ENCODE results near the gene STK25.
"Not testable (repeated sequence)": the region's sequence is repeated elsewhere in the genome, so short reads cannot be mapped to it uniquely, and the experiment has no call there.

Gene STK25

DNA sequence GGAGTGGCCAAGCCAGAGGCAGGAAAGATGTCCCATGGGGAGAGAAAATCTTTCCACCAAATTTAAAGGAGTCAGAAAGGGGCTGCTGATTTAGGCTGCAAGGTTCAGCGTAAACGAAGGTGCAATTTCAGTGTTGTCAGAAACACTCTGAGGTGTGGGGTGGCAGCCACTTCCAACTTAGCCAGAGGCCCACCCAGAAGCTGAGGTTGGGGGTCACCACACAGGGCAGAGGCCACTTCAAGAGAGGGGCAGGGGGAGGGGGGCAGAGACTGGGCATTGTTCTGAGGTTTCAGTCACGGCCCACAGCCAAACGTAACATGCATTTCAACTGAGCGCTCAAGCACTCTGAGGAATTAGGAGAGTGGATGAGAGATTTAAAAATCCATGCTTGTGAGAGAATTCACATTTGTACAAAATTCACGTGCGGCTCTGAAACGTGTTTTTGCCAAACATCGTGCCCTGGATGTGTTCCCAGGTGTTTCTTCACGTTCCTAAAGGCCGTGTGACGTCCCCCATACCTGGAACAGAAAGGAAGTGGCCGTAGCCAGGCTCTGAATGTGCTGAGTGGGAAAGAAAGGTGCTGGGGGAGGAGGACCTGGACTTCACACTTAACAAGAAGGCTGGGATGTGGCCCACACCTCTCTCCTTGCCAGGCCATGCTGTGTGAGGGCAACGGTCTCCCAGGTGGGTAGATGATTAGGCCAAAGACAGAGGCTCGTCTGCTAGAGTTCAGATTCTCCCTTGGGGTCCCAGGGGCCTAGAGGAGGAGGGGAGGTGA lies 30.6 kb upstream of the STK25 start:
- WGBS, result 85% methylated on average over 15 of the region's 15 CpGs
- Histone ChIP-seq H3K4me1 (ENCODE audit: insufficient read depth, low read length) (no peaks in the 10 kb centered on the region), H3K9me3 (ENCODE audit: insufficient read depth, low read depth, low read length) (no peaks in the 10 kb centered on the region)

GRCh38 chr2:241535871-241536655 lies 27.7 kb upstream of the STK25 start:
- WGBS, result 79% methylated on average over 13 of the region's 13 CpGs
- Histone ChIP-seq H3K9ac (ENCODE audit: low read depth, low read length) (no peak overlapping the region), H3K4me1 (ENCODE audit: insufficient read depth, low read length) (no peaks in the 10 kb centered on the region), H3K9me3 (ENCODE audit: insufficient read depth, low read depth, low read length) (no peaks in the 10 kb centered on the region), H3K36me3 (ENCODE audit: insufficient read depth, low read length) (no peaks in the 10 kb centered on the region), H3K27ac (ENCODE audit: low read depth, low read length) (no peak overlapping the region), H3K27me3 (ENCODE audit: insufficient read depth, low read length) (peaks cover 14% of the 10 kb centered on the region), H3K4me3 (ENCODE audit: low read length) (no peak overlapping the region)

More for the DNA sequence above, 30.6 kb upstream of the STK25 start:
- H3K27ac ChIP-seq (ENCODE audit: low read depth, low read length), result no peak overlapping the region
- H3K27me3 ChIP-seq (ENCODE audit: insufficient read depth, low read length), result peaks cover 37% of the 10 kb centered on the region
- no peak overlapping the region for H3K9ac ChIP-seq (ENCODE audit: low read depth, low read length)
- no peaks in the 10 kb centered on the region for H3K36me3 ChIP-seq (ENCODE audit: insufficient read depth, low read length)
- H3K4me3 ChIP-seq (ENCODE audit: low read length), result no peak overlapping the region

DNA sequence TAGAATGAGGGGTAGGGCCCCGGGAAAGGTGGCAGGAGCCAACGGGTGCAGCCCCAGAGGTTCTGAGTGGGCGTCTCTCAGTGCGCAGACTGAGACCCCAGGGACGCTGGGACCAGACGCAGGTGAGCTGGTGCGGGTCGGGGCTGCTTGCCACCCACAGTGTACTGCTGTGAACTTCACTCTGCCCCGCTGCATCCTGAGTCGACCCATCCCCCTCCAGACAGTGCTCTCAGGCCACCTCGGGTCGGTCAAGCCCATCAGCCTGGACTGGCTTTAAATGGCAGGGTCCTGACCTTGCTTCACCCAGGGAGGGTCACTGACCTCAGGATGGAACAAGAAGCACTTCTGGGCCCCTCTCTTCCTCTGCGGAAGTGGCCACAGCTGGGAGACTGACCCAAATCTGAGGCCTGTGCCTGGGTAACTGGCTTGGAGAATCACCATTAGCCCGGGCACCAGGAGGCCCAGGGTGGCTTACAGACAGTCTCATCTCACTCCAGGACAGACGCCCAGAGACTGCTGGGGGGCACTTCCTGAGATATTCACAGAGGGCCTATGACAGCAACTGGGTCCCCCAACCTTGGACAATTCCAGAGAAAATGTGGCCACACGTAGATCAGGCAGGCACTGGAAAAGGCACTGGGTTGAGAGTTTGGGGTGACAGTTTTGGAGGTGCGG lies 26.5 kb upstream of the STK25 start:
- Histone ChIP-seq H3K36me3 (ENCODE audit: insufficient read depth, low read length) (no peaks in the 10 kb centered on the region), H3K4me1 (ENCODE audit: insufficient read depth, low read length) (no peaks in the 10 kb centered on the region), H3K9me3 (ENCODE audit: insufficient read depth, low read depth, low read length) (no peaks in the 10 kb centered on the region), H3K4me3 (ENCODE audit: low read length) (no peak overlapping the region), H3K27ac (ENCODE audit: low read depth, low read length) (no peak overlapping the region), H3K27me3 (ENCODE audit: insufficient read depth, low read length) (peaks cover 3% of the 10 kb centered on the region; the same call in 1 of the 2 replicates), H3K9ac (ENCODE audit: low read depth, low read length) (no peak overlapping the region)
- 87% methylated on average over 17 of the region's 17 CpGs for WGBS

DNA sequence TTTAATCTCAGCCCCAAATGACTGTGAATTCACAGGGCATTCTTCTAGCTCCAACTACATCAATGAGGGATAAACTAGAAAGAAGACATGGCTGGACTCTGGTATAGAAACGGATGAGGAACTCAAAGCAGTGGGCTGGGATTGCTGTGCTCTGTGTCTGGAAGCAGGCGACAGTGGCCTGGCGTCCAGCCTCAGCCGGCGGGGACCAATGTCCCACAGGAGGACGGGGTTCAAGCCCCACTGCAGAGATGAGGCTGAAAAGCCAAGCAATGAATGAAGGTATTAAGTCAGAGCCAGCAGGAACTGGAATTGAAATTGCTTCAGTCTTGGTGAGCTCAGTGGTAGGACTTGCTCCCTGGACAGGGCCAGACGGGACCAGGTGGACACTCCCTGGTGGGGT lies 25.9 kb upstream of the STK25 start:
- Histone ChIP-seq H3K9me3 (ENCODE audit: insufficient read depth, low read depth, low read length) (no peaks in the 10 kb centered on the region), H3K9ac (ENCODE audit: low read depth, low read length) (no peak overlapping the region), H3K36me3 (ENCODE audit: insufficient read depth, low read length) (no peaks in the 10 kb centered on the region), H3K27me3 (ENCODE audit: insufficient read depth, low read length) (no peaks in the 10 kb centered on the region), H3K27ac (ENCODE audit: low read depth, low read length) (no peak overlapping the region), H3K4me1 (ENCODE audit: insufficient read depth, low read length) (no peaks in the 10 kb centered on the region), H3K4me3 (ENCODE audit: low read length) (no peak overlapping the region)
- WGBS, result 90% methylated on average over 7 of the region's 7 CpGs

DNA sequence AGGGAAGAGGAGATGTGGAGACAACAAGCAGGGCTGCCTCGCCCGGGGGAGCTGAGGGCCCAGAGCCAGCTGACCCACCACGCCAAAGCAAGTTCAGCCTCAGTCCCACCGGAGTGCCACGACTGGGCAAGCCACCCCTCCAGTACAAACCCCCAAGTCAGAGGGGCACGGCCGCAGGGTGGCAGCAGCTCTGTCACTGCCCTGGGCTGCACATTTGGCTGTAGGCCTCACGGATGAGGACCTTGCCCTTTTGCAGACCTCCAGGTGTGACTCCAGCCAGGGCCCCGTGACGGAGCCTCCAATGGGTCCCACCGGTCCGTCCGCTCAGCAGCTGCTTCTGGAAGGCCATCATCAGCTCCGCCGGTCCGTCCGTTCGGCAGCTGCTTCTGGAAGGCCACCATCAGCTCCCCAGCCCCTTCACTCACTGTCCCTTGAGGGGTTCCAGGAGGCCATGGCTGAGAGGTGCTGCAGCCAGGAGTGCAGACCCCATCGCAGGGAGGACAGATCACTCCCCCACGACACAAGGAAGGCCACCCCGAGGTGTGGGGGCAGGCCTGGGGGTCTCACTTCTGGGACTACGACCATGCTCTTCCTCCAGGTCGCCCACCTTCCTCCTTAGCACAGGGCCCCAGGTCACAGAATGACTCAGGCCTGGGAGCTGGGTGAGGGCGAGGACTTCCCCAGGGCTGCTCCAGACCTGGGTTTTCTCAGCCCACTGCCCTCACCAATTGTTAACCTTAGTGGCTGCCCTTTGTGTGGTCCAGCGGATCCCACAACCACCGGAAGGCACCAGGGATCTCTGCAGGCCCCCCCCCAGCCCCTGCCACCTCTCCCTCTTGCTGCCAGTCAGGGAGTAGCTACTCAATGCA lies 24.6 kb upstream of the STK25 start:
- no peak overlapping the region for H3K9ac ChIP-seq (ENCODE audit: low read depth, low read length)
- WGBS, result 92% methylated on average over 26 of the region's 26 CpGs

DNA sequence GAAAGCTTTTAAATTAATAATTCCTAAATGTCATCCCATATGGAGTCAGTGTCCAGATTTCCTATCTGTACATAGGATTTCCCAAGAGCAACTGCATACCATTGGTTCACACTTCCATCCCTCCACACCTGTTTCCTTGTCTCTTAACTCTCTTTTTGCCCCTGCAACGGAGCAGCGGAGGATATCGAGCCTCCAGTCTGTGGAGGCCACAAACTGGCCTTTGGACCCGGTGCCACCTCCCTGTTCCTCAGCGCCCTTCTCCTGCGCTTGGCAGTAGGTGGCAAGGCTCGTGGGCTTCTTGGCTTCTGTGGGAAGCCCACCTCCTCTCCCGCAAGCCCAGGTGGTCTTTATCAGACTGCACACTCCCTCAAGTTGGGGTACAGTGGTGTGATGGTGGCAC lies 23.8 kb upstream of the STK25 start:
- Histone ChIP-seq H3K36me3 (ENCODE audit: insufficient read depth, low read length) (no peaks in the 10 kb centered on the region), H3K4me1 (ENCODE audit: insufficient read depth, low read length) (no peaks in the 10 kb centered on the region)
- 95% methylated on average over 8 of the region's 8 CpGs for WGBS

More for the DNA sequence above, 24.6 kb upstream of the STK25 start:
- Histone ChIP-seq H3K4me3 (ENCODE audit: low read length) (no peak overlapping the region), H3K27me3 (ENCODE audit: insufficient read depth, low read length) (no peaks in the 10 kb centered on the region), H3K4me1 (ENCODE audit: insufficient read depth, low read length) (no peaks in the 10 kb centered on the region), H3K9me3 (ENCODE audit: insufficient read depth, low read depth, low read length) (no peaks in the 10 kb centered on the region), H3K27ac (ENCODE audit: low read depth, low read length) (no peak overlapping the region), H3K36me3 (ENCODE audit: insufficient read depth, low read length) (no peaks in the 10 kb centered on the region)

GRCh38 chr2:241531161-241531722 lies 22.9 kb upstream of the STK25 start:
- no peaks in the 10 kb centered on the region for H3K4me1 ChIP-seq (ENCODE audit: insufficient read depth, low read length)
- H3K4me3 ChIP-seq (ENCODE audit: low read length), result no peak overlapping the region
- no peaks in the 10 kb centered on the region for H3K36me3 ChIP-seq (ENCODE audit: insufficient read depth, low read length)
- no peak overlapping the region for H3K27ac ChIP-seq (ENCODE audit: low read depth, low read length)
- H3K9ac ChIP-seq (ENCODE audit: low read depth, low read length), result no peak overlapping the region
- WGBS, result 94% methylated on average over 12 of the region's 13 CpGs
- no peaks in the 10 kb centered on the region for H3K27me3 ChIP-seq (ENCODE audit: insufficient read depth, low read length)
- H3K9me3 ChIP-seq (ENCODE audit: insufficient read depth, low read depth, low read length), result peaks cover 4% of the 10 kb centered on the region; the same call in 1 of the 2 replicates

More for the DNA sequence above, 23.8 kb upstream of the STK25 start:
- Histone ChIP-seq H3K4me3 (ENCODE audit: low read length) (no peak overlapping the region), H3K9me3 (ENCODE audit: insufficient read depth, low read depth, low read length) (no peaks in the 10 kb centered on the region), H3K27ac (ENCODE audit: low read depth, low read length) (no peak overlapping the region), H3K27me3 (ENCODE audit: insufficient read depth, low read length) (no peaks in the 10 kb centered on the region), H3K9ac (ENCODE audit: low read depth, low read length) (no peak overlapping the region)

DNA sequence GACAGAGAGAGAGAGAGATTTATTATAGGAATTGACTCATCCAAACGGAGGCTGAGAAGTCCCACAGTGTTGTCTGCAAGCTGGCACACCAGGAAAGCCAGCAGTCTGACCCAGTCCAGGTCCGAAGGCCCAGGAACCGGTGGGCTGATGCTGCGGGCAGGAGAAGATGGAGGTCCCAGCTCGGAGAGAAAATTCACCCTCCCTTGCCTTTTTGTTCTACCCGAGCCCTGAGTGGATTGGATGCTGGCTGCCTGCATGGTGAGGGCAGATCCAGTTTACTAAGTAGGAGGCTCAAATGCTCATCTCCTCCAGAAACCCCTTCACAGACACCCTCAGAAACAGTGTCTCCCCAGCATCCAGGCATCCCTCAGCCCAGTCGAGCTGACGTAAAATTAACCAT lies 22.2 kb upstream of the STK25 start:
- no peak overlapping the region for H3K27ac ChIP-seq (ENCODE audit: low read depth, low read length)
- 91% methylated on average over 8 of the region's 8 CpGs for WGBS
- H3K4me1 ChIP-seq (ENCODE audit: insufficient read depth, low read length), result no peaks in the 10 kb centered on the region
- peaks cover 4% of the 10 kb centered on the region; the same call in 1 of the 2 replicates for H3K9me3 ChIP-seq (ENCODE audit: insufficient read depth, low read depth, low read length)
- H3K36me3 ChIP-seq (ENCODE audit: insufficient read depth, low read length), result no peaks in the 10 kb centered on the region
- no peak overlapping the region for H3K9ac ChIP-seq (ENCODE audit: low read depth, low read length)
- H3K27me3 ChIP-seq (ENCODE audit: insufficient read depth, low read length), result no peaks in the 10 kb centered on the region
- no peak overlapping the region for H3K4me3 ChIP-seq (ENCODE audit: low read length)

DNA sequence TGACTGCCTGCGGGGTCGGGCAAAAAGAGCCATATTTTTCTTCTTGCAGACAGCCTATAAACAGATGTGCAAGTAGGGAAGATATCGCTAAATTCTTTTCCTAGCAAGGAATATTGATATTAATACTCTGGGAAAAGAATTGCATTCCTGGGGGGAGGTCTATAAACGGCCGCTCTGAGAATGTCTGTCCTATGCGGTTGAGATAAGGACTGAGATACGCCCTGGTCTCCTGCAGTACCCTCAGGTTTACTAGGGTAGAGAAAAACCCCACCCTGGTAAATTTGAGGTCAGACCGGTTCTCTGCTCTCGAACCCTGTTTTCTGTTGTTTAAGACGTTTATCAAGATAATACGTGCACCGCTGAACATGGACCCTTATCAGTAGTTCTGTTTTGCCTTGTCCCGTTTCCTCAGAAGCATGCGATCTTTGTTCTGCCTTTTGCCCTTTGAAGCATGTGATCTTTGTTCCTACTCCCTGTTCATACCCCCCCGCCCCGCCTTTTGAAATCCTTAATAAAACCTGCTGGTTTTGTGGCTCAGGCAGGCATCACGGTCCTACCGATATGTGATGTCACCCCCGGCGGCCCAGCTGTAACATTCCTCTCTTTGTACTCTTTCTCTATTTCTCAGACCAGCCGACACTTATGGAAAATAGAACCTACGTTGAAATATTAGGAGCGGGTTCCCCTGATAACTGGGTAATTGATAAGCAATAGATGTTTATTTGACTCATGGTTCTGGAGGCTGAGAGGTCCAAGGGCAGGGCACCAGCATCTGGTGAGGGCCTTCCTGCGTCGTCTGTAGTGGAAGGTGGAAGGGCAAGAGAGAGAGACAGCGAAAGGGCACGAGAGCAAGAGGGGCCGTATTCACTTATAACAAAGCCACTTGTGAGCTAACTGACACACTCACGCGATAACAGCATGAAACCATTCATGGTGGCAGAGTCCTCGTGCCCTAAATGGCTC lies 17.7 kb upstream of the STK25 start:
- WGBS, result 93% methylated on average over 30 of the region's 31 CpGs
- not testable (repeated sequence) for H3K27me3 ChIP-seq (ENCODE audit: insufficient read depth, low read length); H3K9ac ChIP-seq (ENCODE audit: low read depth, low read length); H3K27ac ChIP-seq (ENCODE audit: low read depth, low read length); H3K4me1 ChIP-seq (ENCODE audit: insufficient read depth, low read length); H3K4me3 ChIP-seq (ENCODE audit: low read length); H3K36me3 ChIP-seq (ENCODE audit: insufficient read depth, low read length); H3K9me3 ChIP-seq (ENCODE audit: insufficient read depth, low read depth, low read length)
